Measurements from ENCODE around the gene ERF. TPM values are rescaled to one million over a fixed set of nuclear protein-coding genes. Genes with fewer than 3 reads are reported as not detected.
A peak's percentile ranks its signal among the peaks of the same experiment; 100 is the strongest.

The ERF gene
- polyA plus RNA-seq, 2 of the 4 experiments (the other 2 are of a cell fraction): 103 to 120 TPM

DNA sequence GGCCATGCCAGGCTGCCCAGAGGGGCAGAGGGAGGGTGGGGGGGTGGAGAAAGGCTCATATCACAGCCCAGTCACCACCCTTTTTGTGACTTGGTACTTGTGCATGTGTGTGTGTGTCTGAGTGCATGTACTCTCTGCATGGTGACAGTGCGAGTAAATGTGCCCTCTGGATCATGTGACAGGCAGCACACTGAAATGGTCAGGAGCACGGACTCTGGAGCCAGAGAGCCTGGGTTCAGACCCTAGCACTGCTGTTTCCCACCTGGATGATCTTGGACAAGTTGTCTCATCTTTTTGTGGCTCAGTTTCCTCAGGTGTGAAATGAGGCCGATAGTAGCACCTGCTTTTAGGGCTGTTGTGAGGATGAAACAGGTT, 16.1 kb upstream of the ERF start:
- peak overlapping the region; percentile 87 to 94 for H3K27ac ChIP-seq

DNA sequence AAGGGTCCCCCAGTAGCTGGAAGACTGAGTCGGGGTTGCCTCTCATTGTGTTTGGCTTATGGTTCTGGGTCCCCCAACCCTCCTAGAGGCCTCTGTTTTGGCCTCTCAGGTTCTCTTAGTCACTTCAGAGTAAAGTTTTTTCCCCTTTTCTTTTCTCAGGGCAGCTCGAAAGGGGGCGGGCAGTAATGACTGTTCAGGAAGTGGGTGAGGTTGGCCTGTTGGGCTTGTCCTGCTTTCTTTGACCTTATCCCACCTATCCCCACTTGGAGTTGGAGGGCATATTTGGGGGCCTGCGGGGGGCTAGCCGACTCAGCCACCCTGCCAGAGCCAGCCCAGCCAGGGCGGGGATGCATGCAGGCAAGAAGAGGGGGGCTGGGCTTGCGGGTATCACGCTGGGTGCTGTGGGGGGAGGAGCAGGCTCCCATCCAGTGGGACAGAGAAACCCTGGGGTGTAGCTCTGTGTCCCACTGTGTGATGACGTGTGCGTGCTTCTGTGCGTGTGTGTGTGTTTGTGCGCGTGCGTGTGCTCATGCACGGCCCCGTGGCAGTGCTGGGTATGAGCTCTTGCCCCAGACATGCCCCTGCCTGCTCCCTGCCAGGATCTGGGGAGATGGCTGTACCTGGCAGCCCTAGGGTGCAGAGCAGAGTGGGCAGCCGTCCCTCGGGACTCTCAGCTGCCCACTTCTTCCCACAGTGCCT, 15.6 kb upstream of the ERF start:
- CTCF ChIA-PET: interaction anchor here (0.5 to 14.6 kb wide), 11 partner anchors 8 to 199 kb away, joined by 3 to 373 read pairs (median 6); partner anchors contain the start of gene GSK3A
- H3K4me2 ChIP-seq: peak overlapping the region; percentile 96
- H3K4me1 ChIP-seq: peaks cover 28% of the 10 kb centered on the region
- peak overlapping the region; percentile 87 to 94 for H3K27ac ChIP-seq
- peak overlapping the region; percentile 58 for H3K4me3 ChIP-seq
- no peaks in the 10 kb centered on the region for H3K9me3 ChIP-seq
- ATAC-seq (no peak), DNase-seq (ENCODE audit: low read depth in 1 of 2, low spot score in 1 of 2) (peak in 1 of 2 experiments; percentile 83), FAIRE-seq (peak; percentile 72)
- TF ChIP-seq HOXB5 (CRISPR knock-in tag; IDR thresholded peaks at IDR 0.05) (no peak), POLR2A (IDR thresholded peaks at IDR 0.05; ENCODE audit: low read length) (peak; percentile 60), ATOH8 (CRISPR knock-in tag; IDR thresholded peaks at IDR 0.05; ENCODE audit: low read depth) (no peak), ZC3H11A (IDR thresholded peaks at IDR 0.05) (no peak), CBX2 (IDR thresholded peaks at IDR 0.05; ENCODE audit: borderline replicate concordance, low read depth) (no peak), JUN (IDR thresholded peaks at IDR 0.05) (peak in 1 of 2 experiments; percentile 42; a peak in 2 of 5 replicates), MAZ (IDR thresholded peaks at IDR 0.05; ENCODE audit: borderline replicate concordance, low read depth, low read length) (no peak), HDAC2 (IDR thresholded peaks at IDR 0.05) (no peak)
- TF ChIP-seq, protein P1, sequence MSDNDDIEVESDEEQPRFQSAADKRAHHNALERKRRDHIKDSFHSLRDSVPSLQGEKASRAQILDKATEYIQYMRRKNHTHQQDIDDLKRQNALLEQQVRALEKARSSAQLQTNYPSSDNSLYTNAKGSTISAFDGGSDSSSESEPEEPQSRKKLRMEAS (IDR thresholded peaks at IDR 0.05): peak; percentile 54
- 26% methylated on average over 18 of the region's 18 CpGs for WGBS (ENCODE audit: missing lambda C conversion rate)
- POLR2A ChIA-PET: interaction anchor here (0.6 to 2.8 kb wide), 8 partner anchors 9 to 27 kb away, joined by 3 to 18 read pairs (median 5); partner anchors contain the start of genes ERF and GSK3A

More for the DNA sequence above, 16.1 kb upstream of the ERF start:
- WGBS (ENCODE audit: missing lambda C conversion rate): 81% methylated on average over 3 of the region's 3 CpGs
- TF ChIP-seq ZFP36 (IDR thresholded peaks at IDR 0.05; ENCODE audit: borderline replicate concordance, partially characterized antibody) (no peak), E2F6 (IDR thresholded peaks at IDR 0.05; ENCODE audit: borderline replicate concordance, low read depth) (no peak), RNF2 (IDR thresholded peaks at IDR 0.05; ENCODE audit: borderline replicate concordance, low read depth) (no peak), FOSL2 (IDR thresholded peaks at IDR 0.05) (no peak), FOSL2 (CRISPR knock-in tag; IDR thresholded peaks at IDR 0.05) (no peak)
- FAIRE-seq (peak; percentile 94), DNase-seq (ENCODE audit: low read depth in 1 of 2, low spot score in 1 of 2) (no peak), ATAC-seq (no peak)
- ChIA-PET POLR2A (interaction anchor here (0.6 to 2.8 kb wide), 7 partner anchors 9 to 28 kb away, joined by 3 to 18 read pairs (median 6); partner anchors contain the start of genes ERF and GSK3A), CTCF (interaction anchor here (1.1 to 14.6 kb wide), 8 partner anchors 9 to 32 kb away, joined by 3 to 373 read pairs (median 7); partner anchors contain the start of gene GSK3A)
- peaks cover 28% of the 10 kb centered on the region for H3K4me1 ChIP-seq
- H3K4me3 ChIP-seq: peak overlapping the region; percentile 58
- H3K4me2 ChIP-seq: peak overlapping the region; percentile 96
- H3K9me3 ChIP-seq: no peaks in the 10 kb centered on the region

DNA sequence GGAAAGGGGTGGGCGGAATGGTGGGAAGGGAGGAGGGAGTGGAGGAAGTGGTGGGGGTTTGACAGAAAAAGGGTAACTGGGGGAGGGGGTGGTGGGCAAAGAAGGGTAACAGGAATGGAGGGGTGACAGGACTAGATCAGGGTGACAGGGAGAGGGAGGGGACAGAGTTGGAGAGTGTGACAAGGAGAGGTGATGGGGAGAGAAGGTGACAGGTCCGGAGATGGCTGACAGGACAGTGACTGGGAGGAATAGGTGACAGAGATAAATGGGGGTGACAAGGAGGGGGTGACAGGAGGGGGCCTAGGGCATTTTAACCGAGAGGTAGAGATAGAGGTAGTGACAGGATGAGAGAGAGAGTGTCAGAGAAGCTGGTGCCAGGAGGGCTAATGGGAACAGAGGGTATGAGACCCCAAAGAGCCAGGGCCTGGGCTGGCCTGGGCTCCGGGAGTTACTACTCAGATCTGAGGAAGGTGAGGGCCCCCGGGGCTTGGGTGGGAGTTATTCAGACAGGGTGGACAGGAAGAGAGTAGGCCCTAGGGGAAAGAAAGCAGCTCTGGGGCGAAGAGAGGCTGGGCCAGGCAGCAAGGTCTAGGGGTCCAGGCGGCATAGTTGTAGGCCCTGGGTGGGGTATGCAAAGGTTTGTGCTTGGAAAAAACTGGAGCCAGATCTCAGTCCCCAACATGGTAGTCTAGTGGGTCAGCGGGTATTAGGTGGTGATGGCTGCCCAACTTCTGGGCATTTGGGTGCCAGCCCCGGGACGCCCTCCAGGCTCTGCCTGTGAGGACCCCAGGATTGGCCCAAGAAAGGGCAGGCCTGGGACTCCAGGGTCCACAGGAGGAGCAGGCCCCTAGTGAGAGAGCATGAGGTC, 14.8 kb upstream of the ERF start:
- peak overlapping the region; percentile 58 for H3K4me3 ChIP-seq
- peaks cover 28% of the 10 kb centered on the region for H3K4me1 ChIP-seq
- ATAC-seq (no peak), FAIRE-seq (no peak), DNase-seq (ENCODE audit: low read depth in 1 of 2, low spot score in 1 of 2) (no peak)
- ChIA-PET POLR2A (interaction anchor here (0.7 to 2.8 kb wide), 8 partner anchors 10 to 32 kb away, joined by 3 to 18 read pairs (median 7); partner anchors contain the start of genes ERF, GSK3A and PRR19), CTCF (interaction anchor here (0.5 to 14.6 kb wide), 11 partner anchors 7 to 198 kb away, joined by 3 to 373 read pairs (median 6); partner anchors contain the start of gene GSK3A)
- TF ChIP-seq CBX2 (IDR thresholded peaks at IDR 0.05; ENCODE audit: borderline replicate concordance, low read depth): no peak
- TF ChIP-seq, protein P2, sequence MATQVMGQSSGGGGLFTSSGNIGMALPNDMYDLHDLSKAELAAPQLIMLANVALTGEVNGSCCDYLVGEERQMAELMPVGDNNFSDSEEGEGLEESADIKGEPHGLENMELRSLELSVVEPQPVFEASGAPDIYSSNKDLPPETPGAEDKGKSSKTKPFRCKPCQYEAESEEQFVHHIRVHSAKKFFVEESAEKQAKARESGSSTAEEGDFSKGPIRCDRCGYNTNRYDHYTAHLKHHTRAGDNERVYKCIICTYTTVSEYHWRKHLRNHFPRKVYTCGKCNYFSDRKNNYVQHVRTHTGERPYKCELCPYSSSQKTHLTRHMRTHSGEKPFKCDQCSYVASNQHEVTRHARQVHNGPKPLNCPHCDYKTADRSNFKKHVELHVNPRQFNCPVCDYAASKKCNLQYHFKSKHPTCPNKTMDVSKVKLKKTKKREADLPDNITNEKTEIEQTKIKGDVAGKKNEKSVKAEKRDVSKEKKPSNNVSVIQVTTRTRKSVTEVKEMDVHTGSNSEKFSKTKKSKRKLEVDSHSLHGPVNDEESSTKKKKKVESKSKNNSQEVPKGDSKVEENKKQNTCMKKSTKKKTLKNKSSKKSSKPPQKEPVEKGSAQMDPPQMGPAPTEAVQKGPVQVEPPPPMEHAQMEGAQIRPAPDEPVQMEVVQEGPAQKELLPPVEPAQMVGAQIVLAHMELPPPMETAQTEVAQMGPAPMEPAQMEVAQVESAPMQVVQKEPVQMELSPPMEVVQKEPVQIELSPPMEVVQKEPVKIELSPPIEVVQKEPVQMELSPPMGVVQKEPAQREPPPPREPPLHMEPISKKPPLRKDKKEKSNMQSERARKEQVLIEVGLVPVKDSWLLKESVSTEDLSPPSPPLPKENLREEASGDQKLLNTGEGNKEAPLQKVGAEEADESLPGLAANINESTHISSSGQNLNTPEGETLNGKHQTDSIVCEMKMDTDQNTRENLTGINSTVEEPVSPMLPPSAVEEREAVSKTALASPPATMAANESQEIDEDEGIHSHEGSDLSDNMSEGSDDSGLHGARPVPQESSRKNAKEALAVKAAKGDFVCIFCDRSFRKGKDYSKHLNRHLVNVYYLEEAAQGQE (IDR thresholded peaks at IDR 0.05): no peak
- no peak for TF ChIP-seq POLR2AphosphoS2 (conservative IDR thresholded peaks at IDR 0.05; ENCODE audit: low read length)
- no peak for TF ChIP-seq SMC3 (IDR thresholded peaks at IDR 0.05)
- TF ChIP-seq, protein P3, sequence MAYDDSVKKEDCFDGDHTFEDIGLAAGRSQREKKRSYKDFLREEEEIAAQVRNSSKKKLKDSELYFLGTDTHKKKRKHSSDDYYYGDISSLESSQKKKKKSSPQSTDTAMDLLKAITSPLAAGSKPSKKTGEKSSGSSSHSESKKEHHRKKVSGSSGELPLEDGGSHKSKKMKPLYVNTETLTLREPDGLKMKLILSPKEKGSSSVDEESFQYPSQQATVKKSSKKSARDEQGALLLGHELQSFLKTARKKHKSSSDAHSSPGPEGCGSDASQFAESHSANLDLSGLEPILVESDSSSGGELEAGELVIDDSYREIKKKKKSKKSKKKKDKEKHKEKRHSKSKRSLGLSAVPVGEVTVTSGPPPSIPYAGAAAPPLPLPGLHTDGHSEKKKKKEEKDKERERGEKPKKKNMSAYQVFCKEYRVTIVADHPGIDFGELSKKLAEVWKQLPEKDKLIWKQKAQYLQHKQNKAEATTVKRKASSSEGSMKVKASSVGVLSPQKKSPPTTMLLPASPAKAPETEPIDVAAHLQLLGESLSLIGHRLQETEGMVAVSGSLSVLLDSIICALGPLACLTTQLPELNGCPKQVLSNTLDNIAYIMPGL (CRISPR knock-in tag; IDR thresholded peaks at IDR 0.05; ENCODE audit: borderline replicate concordance): no peak
- no peak for TF ChIP-seq CEBPB (IDR thresholded peaks at IDR 0.05)
- TF ChIP-seq BHLHE40 (IDR thresholded peaks at IDR 0.05; ENCODE audit: low read depth, low read length): no peak
- no peak for TF ChIP-seq RCOR1 (IDR thresholded peaks at IDR 0.05; ENCODE audit: low read depth, low read length)
- no peak; a peak in 1 of 5 replicates for TF ChIP-seq EP300 (IDR thresholded peaks at IDR 0.05)
- no peaks in the 10 kb centered on the region for H3K9me3 ChIP-seq
- peak overlapping the region; percentile 96 for H3K4me2 ChIP-seq
- 54% methylated on average over 9 of the region's 10 CpGs for WGBS (ENCODE audit: missing lambda C conversion rate)
- H3K27ac ChIP-seq: peak overlapping the region; percentile 87 to 94

Measured in A549 (cell line).